Measurements from ENCODE around the gene TUBGCP2.
"Not testable (repeated sequence)": the region's sequence is repeated elsewhere in the genome, so short reads cannot be mapped to it uniquely, and the experiment has no call there.

TUBGCP2 gene

DNA sequence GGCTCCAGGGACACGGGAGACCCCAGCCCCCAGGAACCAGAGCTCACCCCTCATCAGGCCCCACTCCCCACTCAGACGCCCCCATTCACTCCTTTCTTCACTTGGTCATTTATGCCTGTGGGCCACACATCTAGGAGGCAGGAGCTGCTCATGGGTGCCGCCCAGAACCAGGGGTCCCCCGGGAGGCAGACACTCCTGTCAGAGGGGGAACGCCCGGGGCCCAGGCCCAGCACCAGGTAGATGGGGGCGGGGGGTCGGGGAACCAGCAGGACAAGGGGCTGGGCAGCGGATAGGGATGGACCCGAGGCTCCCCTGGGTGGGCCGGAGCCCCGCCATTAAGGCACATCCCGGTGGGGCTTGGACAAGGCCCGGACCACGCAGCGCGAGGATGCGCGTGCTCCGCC lies 16.2 kb upstream of the TUBGCP2 start:
- no peak for DNase-seq (ENCODE audit: low spot score)

- DNase-seq (ENCODE audit: low spot score) = peak; percentile 42
These were observed 15.6 kb upstream of the TUBGCP2 start for GRCh38 chr10:133324198-133324792.

DNA sequence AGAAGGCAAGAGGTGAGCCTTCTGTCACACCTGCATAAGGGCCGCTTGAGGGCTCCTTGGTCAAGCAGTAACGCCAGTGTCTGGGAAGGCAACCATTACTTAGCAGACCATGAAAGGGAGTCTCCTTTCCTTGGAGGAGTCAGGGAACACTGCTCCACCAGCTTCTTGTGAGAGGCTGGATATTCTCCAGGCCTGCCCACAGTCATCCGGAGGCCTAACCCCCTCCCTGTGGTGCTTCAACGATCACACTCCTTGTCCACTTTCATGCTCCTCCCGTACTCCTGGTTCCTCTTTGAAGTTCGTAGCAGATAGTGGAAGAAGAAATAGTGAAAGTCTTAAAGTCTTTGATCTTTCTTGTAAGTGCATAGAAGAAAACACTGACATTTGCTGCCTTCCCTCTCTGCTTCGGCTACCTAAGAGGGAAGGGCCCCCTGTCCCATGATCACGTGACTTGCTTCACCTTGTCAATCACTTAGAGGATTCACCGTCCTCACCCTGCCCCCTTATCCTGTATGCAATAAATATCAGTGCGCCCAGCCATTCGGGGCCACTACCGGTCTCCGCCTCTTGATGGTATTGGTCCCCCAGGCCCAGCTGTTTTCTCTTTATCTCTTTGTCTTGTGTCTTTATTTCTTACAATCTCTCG lies 13.5 kb upstream of the TUBGCP2 start:
- not testable (repeated sequence) for DNase-seq (ENCODE audit: low spot score)

DNA sequence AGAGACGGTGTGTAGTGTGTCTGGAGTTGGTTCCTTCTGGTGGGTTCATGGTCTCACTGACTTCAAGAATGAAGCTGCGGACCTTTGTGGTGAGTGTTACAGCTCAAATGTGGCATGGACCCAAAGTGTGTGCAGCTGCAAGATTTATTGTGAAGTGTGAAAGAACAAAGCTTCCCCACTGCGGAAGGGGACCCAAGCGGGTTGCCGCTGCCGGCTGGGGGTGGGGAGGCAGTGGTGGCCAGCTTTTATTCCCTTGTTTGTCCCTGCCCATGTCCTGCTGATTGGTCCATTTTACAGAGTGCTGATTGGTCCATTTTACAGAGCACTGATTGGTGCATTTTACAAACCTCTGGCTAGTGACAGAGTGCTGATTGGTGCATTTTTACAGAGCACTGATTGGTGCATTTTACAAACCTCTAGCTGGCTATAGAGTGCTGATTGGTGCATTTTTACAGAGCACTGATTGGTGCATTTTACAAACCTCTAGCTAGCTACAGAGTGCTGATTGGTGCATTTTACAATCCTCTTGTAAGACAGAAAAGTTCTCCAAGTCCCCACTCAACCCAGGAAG lies 12.3 kb upstream of the TUBGCP2 start:
- DNase-seq (ENCODE audit: low spot score) = not testable (repeated sequence)

- DNase-seq (ENCODE audit: low spot score) = peak; percentile 83
These were observed 9.9 kb upstream of the TUBGCP2 start for GRCh38 chr10:133318494-133319127.

DNA sequence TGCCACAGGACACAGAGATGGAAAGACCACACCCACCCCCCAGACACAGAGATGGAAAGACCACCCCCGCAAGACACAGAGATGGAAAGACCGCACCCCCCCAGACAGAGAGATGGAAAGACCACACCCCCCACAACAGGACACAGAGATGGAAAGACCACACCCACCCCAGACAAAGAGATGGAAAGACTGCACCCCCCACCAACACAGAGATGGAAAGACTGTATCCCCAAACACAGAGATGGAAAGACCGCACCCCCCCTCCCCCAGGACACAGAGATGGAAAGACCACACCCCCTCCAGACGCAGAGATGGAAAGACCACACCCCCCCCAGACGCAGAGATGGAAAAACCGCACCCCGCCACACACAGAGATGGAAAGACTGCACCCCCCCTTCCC lies 8.1 kb upstream of the TUBGCP2 start:
- no peak for DNase-seq (ENCODE audit: low spot score)

- DNase-seq (ENCODE audit: low spot score) = no peak
These were observed 7.6 kb upstream of the TUBGCP2 start for GRCh38 chr10:133316266-133316665.

GRCh38 chr10:133315847-133316246 lies 7.2 kb upstream of the TUBGCP2 start:
- DNase-seq (ENCODE audit: low spot score) = no peak

GRCh38 chr10:133314911-133315310 lies 6.2 kb upstream of the TUBGCP2 start:
- DNase-seq (ENCODE audit: low spot score) = no peak

- no peak for DNase-seq (ENCODE audit: low spot score)
These were observed 4.5 kb upstream of the TUBGCP2 start for GRCh38 chr10:133313192-133313591.

DNA sequence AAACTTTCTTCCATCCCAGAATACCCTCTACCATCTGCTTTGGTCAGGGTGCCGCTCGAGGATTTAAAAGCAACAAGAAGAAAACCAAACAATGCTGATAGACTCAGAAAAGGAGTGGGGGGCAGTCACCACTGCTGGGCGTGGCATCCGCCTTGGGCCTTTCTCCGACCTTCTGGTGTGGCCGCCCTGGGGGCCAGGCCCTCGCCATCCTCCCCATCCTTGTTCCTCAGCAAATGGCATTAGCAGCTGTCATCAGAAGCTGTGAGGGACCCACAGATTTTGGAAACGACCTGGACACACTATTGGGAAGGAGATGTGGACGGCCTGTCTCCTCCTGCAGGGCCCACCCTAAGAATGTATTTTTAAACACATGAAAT lies 4.1 kb upstream of the TUBGCP2 start:
- no peak for DNase-seq (ENCODE audit: low spot score)

DNA sequence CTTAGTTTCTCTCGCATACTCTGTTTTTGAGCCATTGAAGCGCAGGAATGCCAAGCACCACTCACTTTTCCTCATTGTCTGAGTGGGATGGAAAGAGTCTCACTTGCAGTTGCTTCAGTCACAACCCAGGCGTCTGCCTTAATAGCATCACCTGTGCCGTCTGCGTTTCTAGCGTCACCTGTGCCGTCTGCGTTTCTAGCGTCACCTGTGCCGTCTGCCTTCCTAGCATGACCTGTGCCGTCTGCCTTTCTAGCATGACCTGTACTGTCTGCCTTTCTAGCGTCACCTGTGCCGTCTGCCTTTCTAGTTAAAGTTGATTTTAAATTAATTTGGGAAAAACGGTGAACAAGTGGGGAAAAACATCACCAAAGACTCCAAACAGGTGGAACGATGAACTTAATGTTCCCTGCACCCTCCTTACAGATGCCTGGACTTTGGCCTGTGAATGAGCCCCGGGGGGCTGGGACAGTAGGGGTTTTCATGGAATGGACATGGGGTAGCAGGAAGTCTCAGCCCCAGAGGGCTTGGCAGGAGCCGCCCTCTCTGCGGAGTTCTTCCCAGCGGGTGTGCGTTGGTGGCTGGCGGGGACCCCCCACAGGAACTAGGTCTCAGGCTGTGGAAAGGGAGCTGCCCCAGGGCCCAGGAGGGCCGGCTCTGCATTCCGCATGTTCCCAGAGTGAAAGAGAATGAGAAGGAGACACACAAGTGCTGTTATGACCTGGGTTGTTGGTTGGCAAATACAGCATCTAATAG lies 3.5 kb upstream of the TUBGCP2 start:
- DNase-seq (ENCODE audit: low spot score) = no peak

DNA sequence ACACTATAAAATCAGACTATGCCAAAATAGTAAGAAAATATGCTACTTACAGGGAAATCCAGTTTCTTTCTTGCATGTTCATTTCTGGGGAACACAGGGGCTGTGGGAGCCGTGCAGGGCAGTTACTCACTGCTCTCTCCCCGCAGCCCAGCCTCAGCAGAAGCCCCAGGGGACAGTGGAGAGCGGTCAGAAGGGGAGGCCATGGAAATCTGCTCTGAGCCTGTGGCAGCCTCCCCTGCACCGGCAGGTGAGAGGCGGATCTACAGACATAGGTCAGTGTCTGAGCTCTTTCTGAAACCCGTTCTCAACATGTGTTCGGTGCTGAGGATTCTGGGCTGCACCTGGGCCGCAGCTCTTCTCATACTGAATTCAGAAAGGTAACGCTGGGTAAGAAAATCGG lies 2.9 kb upstream of the TUBGCP2 start:
- DNase-seq (ENCODE audit: low spot score) = no peak

DNA sequence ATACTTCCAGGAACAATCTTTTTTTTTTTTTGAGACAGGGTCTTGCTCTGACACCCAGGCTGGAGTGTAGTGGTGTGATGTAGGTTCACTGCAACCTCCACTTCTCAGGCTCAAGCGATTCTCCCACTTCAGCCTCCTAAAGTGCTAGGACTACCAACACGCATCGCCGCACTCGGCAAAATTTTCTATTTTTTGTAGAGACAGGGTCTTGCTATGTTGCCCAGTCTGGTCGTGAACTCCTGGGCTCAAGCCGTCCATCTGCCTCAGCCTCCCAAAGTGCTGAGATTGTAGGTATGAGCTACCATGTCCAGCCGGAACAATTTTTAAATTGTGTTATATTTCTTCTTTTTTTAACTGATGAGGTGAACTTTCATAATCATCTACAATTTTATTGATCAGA lies 2.1 kb upstream of the TUBGCP2 start:
- DNase-seq (ENCODE audit: low spot score) = no peak

DNA sequence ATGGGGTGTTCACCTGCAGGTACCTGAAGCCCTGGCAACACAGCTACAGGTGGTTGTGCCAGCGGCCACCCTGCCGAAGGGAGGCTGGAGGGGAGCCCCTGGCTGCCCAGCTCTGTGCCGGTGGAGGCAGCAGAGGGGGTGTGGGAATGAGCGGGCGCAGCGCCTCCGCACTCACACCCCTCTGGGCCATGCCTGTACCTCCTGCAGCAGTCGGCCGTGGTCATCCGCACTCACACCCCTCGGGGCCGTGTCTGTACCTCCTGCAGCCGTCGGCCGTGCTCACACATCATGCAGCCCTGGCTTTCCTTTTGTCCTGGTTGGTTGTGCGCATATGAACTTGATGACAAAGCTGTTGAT lies 1.7 kb upstream of the TUBGCP2 start:
- no peak for DNase-seq (ENCODE audit: low spot score)

DNA sequence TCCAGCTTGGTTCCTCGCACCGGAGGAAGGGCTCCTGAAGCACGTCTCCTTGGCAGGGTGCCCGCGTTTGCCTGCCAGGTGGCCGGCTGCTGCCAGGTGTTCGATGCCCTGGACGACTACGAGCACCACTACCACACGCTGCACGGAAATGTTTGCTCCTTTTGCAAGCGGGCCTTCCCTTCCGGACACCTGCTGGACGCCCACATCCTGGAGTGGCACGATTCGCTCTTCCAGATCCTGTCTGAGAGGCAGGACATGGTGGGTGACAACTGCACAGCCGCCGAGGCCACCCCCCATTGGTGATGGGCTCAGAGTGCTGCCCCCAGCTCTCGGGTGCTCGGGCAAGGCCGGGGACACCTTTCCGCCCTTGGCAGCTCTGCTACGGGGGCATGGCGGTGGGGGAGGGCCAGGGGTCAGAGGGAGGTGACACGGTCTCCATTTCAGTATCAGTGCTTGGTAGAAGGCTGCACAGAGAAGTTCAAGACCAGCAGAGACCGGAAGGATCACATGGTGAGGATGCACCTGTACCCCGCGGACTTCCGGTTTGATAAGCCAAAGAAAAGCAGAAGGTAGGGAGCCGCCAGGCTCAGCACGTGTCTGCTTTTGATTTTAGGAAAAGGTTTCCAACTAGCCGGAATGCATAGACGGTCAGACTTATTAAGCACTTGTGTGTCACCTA lies 1.2 kb upstream of the TUBGCP2 start:
- no peak for DNase-seq (ENCODE audit: low spot score)

GRCh38 chr10:133309100-133309719 lies 538 bp upstream of the TUBGCP2 start:
- peak; percentile 99 for DNase-seq (ENCODE audit: low spot score)

DNA sequence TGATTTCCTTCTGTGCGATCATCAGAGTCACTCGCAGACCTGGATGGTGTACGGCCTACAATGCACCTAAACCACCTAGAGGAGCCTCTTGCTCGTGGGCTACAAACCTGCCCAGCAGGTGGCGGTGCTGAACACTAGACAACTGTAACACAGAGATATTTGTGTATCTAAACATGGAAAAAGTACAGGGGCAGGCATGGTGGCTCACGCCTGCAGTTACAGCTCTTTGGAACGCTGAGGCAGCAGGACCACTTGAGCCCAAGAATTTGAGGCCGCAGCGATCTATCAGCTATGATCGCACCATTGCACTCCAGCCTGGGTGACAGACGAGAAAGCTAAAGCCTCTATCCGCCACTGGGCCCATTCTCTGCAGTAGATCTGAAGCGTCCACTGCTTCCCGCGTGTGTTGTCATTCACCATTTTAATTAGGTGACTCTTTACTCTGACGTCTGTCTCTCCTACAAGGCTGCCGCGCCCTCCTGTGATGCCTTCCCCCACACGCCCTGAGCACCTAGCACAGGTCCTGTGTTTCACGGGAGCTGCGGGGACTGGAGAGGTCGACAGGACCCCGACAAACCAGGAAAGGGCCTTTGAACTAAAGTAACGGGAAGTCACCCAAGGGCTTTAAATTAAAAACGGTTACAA lies 774 bp downstream of the TUBGCP2 start:
- peak; percentile 61 for DNase-seq (ENCODE audit: low spot score)

- no peak for DNase-seq (ENCODE audit: low spot score)
These were observed 1.7 kb downstream of the TUBGCP2 start for GRCh38 chr10:133306941-133307379.

DNA sequence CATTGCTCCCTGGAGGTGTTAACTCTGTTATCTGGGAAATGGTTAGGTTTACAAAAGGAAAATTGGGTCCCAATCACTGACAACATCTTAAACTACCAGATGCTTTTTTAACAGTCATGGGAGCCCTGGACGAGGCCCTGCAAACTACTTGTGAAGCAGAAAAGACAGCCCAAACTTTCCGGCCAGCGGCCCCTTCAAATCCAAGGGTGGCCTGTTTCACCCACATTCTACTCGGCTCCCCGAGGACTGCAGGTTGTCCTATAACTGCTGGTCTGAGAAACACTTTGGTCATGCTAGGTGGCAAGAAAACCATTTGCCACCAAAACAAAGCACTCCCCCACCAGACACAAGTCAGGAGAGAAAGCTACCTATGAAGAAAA lies 2.6 kb downstream of the TUBGCP2 start:
- DNase-seq (ENCODE audit: low spot score) = no peak

- no peak for DNase-seq (ENCODE audit: low spot score)
These were observed 5.5 kb downstream of the TUBGCP2 start for GRCh38 chr10:133303206-133303605.

All from GM03348 (cell line).